Dermis blood vessel endothelial cell (primary cell): ENCODE measurements around the gene PRPF38A. TPM values are rescaled to one million over a fixed set of nuclear protein-coding genes. Genes with fewer than 3 reads are reported as not detected.
"Not testable (repeated sequence)": the region's sequence is repeated elsewhere in the genome, so short reads cannot be mapped to it uniquely, and the experiment has no call there.

Source experiments
- DNase-seq: peaks from one replicate; pipeline ENCODE4 v3.0.0; 2010
- total RNA-seq: library from RNA; depleted of rRNA; stranded (reverse); fragments of >200 nt; gene quantifications from 2 replicates; pipeline ENCODE4 v1.2.3, GENCODE V29; 2014

The PRPF38A gene, protein sequence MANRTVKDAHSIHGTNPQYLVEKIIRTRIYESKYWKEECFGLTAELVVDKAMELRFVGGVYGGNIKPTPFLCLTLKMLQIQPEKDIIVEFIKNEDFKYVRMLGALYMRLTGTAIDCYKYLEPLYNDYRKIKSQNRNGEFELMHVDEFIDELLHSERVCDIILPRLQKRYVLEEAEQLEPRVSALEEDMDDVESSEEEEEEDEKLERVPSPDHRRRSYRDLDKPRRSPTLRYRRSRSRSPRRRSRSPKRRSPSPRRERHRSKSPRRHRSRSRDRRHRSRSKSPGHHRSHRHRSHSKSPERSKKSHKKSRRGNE
- 15.1 and 23.0 TPM in 2 replicates for total RNA-seq

- DNase-seq: peak; percentile 99
Observed at GRCh38 chr1:52404116-52404974, at the start of gene PRPF38A, which contains the start of gene ORC1. TSS of gene PRPF38A (plus strand) at chr1:52404602. CDS start at chr1:52404750, 148 bp downstream. TSS of gene ORC1 (minus strand) at chr1:52404423. CDS start at chr1:52402223, 2,200 bp downstream.

DNA sequence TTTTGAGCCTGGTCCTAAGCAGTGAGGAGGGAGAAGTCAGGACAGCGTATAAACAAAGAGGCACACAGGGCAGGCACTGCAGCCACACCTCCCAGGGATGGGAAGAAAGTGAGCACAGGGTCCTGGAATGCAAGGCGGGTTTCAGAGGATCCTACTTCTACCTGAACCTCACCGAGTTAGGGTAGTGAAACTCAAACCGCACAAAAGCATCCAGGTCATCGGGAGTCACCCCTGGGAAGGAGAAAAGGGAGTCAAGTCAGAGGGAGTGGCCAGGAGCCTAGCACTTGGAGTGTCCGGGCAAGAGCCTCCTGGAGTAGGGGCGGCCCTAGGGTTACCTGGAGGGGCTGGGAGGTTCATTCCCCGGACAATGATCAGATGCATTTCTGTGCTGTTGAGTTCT is 49.0 kb upstream of the PRPF38A start:
- DNase-seq: no peak

DNA sequence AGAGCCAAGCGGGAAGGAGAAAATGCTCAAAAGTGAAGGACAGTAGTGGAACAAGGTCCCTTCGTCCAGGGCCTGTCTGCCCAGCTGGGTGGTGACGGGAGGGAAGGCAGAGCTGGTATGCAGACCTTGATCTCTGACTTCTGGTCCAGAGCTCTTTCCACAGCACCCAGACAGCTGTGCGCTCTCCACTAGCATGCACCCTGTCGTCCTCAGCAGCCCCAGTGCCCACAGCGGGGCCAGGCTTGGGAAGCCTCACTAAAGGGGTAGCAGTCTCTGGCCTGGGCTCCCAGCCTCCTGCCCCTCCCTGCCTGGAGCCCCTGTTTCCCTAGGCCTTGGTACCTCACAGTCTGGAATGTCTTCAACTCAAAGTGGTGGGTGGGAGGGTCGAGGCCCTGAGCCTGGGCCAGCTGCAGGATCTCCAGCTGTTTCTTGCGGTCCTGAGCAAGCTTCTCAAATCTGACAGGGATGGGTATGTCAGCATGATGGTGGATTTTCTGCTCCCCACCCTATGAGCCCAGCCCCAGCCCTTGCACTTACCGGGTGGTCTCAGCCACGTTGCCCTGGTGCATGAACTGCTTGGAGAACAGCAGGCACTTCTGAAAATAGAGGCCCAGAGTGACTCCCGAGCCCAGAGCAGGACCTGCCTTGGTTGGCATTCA is 48.4 kb upstream of the PRPF38A start:
- no peak for DNase-seq

DNA sequence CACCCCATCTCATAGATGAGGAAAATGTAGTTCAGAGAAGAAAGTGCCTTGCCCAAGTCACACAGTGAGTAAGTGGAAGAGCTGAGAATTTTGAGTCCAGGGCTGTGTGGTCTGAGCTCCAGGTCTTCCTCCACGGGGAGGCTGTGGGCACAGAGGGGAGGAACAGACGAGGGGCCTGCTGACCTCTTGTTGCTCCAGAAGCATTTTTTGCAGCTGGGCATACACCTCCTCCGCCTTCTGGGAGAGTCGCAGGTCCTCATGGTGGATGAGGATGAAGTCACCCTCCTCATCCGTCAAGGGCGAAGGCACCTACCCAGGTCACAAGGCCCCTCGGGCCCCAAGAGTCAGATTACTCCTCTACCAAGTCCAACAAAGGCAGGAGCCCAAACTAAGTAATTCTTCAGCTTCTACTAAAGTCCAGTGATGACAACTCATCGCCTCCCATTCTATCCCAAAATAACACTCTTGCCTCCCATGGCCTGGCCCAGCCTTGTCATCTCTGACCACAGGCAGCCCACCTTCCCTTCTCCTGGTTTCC is 47.5 kb upstream of the PRPF38A start:
- no peak for DNase-seq

GRCh38 chr1:52357397-52357796 is 47.0 kb upstream of the PRPF38A start:
- no peak for DNase-seq

DNA sequence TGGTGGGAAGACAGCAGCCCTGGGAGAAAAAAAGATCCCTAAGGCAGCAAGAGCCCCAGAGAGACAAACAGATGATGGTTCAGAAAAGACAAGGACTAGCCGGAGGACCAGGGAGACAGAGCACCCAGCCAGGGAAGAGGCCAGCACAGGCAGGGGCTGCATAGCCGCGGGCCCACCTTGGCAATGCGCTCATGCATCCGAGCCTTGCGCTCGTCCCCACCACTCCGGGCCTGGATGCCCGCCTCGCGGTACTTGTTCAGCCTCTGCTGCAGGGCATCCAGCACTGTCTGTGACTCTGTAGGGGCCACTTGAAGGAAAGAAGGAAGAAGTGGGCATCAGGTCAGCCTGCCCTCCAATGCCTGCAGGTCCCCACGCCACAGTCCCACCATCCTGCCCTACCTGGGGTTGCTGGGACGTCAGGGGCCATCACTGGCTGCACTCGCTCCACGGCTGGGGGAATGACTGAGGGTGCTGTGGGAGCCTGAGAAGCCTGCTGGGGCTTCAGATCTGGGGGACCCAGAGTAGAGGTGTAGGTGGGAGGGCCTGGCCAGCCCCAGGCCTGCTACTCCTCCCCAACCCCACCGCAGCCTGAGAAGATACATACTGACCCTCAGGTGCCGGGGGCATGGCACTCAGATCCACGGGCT is 45.4 kb upstream of the PRPF38A start:
- no peak for DNase-seq

DNA sequence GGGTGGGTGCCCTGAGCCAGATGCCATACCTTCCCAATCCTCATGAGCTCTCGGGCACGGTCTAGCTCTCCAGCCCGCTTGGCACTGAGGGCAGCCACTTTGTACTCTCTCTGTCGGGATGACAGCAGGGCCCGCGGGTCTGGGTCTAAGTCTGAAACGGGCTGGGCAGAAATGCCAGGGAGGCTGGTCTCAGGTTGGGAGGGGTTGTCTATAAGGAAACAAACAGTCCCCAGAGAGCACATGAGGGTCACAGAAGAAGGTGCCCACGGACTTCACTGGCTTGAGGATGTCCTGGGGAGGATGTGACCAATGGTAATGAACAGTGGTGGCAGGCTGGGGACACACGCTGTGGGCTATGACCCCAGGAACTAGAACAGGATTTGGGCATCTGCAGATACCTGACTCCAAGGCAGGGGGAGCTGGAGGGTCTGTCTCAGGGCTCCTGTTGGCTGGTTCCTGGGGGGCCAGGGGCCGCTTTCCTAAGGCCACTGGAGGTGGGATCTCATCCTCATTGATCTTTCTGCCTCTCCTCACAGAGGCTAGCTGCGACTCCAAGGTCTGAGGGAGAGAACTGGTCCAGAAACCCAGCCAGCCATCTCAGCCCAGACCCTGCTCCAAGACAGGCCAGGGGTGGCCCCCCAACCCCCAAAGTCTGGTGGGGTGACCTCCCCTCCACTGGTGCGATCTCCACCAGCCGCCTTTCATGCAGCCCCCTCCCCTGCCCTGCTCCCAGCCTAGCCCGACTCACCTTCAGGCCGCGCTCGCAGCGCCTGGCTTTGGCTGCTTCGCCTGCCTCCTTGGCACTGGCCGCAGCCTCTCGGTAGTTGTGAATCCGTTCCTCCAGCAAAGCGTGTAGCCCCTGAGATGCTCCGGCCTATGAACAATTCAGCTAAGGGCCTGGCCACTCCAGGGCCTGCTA is 44.5 kb upstream of the PRPF38A start:
- DNase-seq: no peak

- no peak for DNase-seq
Observed at GRCh38 chr1:52360595-52360968, 43.8 kb upstream of the PRPF38A start.

DNA sequence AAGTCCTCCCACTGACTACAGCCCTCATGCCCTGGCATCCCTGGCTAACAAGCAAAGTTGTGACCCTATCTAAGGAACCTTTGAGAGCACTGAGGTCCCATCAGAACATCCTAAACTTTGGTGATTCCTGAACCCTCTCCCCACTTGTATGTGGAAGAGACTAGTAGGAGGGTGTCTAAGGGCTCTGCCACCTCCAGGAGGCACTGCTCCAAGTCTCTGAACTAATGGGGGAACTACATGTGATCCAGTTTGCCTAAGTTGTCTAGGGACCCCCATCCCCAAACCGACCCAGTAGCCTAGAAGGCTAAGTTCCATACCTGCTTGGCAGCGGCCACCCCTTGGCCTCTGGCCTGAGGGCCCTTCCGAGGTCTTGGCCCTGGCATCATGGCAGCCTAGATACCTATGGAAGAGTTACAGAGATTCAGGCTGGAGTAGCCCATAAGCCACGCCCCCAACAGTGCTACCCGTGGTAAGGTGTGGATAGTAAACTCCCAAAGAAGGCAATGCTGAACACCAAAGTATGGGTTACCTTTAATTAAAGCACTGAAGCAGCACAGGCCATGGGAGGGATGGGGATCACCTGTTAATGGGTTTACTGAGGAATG is 40.1 kb upstream of the PRPF38A start:
- no peak for DNase-seq

GRCh38 chr1:52365071-52365745 is 39.2 kb upstream of the PRPF38A start:
- DNase-seq: peak; percentile 70

GRCh38 chr1:52365746-52366516 is 38.5 kb upstream of the PRPF38A start, which contains the start of gene CC2D1B:
TSS of gene CC2D1B (minus strand) at chr1:52366205. CDS start at chr1:52364620, 1,585 bp downstream.
- peak; percentile 99 for DNase-seq

DNA sequence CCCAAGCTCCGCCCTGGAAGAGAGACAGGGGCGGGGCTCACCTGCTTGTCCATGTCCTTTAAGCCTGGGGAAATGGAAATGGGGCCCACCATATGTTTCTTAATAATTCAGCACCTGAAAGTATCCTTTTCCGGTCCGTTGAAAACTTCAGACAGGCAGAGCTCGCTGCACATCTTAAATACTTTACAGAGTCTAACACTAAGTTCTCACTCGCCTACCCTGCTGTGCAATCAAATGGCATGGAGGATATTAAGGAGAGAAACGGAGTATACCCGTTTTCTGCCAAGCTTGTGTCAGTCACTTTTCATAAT is 37.9 kb upstream of the PRPF38A start:
- no peak for DNase-seq

DNA sequence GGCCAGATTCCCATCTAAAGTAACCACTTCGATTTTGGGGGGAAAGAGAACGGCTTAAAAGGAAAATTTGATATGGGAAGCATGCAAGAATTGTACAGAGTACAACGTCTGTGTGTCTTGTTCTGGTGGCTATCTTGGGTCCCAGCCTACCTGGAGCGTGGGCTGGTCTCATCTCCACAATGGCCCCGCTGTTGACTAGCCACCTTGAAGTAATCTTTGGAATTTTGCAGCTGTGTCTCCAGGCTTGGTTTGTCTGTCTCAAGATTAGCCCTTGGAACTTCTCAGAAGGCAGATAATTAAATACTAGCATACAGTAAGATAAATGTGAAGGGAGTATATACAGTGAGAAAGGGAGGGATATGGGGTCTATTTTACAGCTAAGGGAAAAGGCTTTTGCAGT is 37.1 kb upstream of the PRPF38A start:
- no peak for DNase-seq

- DNase-seq: peak; percentile 67
Observed at GRCh38 chr1:52368383-52369172, 35.8 kb upstream of the PRPF38A start.

DNA sequence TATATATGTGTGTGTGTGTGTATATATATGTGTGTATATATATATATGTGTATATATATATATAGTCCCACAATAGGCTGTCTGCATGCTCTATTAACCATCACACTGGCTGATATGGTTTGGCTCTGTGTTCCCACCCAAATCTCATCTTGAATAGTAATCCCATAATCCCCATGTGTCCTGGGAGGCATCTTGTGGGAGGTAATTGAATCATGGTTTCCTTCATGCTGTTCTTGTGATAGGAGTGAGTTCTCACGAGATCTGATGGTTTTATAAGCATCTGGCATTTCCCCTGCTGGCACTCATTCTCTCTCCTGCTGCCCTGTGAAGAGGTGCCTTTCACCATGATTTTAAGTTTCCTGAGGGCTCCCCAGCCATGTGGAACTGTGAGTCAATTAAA is 34.6 kb upstream of the PRPF38A start:
- DNase-seq: not testable (repeated sequence)

DNA sequence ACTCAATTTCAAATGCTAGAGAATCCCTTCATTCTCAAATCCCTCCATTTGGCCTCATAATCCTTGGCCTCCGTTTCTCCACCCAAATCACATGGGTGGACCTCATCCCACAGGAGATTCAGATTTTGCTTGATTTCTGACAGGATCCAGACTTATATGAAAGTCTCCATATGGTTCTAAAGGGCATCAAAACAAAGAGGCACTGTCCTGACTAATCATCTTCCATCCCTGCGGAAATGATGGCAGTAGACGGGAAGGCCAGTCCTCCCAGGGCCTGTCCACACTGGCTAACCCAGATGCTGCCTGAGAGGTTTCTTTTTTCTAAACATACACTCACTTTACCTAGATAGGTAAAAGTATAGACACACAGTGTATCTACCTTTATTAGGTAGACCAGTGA is 19.0 kb upstream of the PRPF38A start:
- DNase-seq: no peak

DNA sequence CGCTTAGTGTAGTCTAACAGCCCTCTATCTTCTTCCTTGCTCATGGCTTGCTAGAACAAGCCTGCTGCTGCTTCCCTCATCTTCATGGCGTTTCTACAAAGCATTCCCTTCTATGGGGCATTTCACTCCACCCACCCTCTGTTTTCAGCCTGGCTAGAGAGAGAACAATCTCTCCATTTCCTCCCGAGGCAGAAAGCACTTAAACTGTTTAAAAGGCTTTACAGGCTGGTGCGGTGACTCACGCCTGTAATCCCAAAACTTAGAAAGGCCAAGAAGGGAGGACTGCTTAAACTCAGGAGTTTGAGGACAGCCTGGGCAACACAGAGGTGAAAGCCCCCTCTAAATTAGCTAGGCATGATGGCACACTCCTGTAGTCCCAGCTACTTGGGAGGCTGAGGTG is 17.9 kb upstream of the PRPF38A start:
- no peak for DNase-seq

DNA sequence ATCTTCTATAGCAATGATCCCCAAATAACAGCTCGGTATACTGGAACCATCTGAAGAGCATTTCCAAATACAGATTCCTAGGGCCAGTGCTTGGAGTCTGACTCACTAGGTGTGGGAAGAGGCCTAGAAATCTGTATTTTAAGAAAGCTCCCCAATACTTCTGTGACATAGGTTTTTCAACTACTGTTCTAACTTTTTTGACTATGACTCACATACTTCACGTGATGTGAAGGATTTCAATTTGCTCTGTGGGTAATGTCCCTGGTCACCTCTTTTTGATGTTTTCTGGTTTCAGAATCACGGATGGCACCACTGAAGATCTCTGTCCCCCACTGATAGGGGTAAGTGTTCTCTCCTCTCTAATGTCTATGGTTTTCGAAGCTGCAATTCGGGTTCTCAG is 11.2 kb upstream of the PRPF38A start:
- DNase-seq: no peak

GRCh38 chr1:52399629-52400028 is 4.8 kb upstream of the PRPF38A start:
- no peak for DNase-seq
